Nephron (organoid): ENCODE results near the gene ZNF738.

Experiments
- H3K27ac Mint-ChIP-seq, 3 experiments: 2 replicates each; pipeline ENCODE4 v1.8.0; 2020; ENCODE audit warnings: mixed read lengths in 3 of 3, mild to moderate bottlenecking in 2 of 3, moderate library complexity in 1 of 3
- H3K27me3 Mint-ChIP-seq: 2 replicates; pipeline ENCODE4 v1.8.0; 2021; ENCODE audit warnings: low read depth, mild to moderate bottlenecking, moderate library complexity, mixed read lengths
- H3K36me3 Mint-ChIP-seq: 2 replicates; pipeline ENCODE4 v1.8.0; 2020; ENCODE audit warnings: low read depth, mixed read lengths
- H3K4me1 Mint-ChIP-seq: 2 replicates; pipeline ENCODE4 v1.8.0; 2020; ENCODE audit warnings: mixed read lengths
- H3K4me3 Mint-ChIP-seq, 3 experiments: 2 replicates each; pipeline ENCODE4 v1.8.0; 2020; ENCODE audit warnings: mild to moderate bottlenecking in 3 of 3, mixed read lengths in 3 of 3, moderate library complexity in 2 of 3
- H3K9me3 Mint-ChIP-seq: 2 replicates; pipeline ENCODE4 v1.8.0; 2020; ENCODE audit warnings: mixed read lengths
- CTCF ChIP-seq, 3 experiments: fragments of 200-600 bp; sonication (generic); IDR thresholded peaks; one replicate each; pipeline ENCODE4 v1.5.0; 2021; ENCODE audit warnings: antibody characterized with exemption in 3 of 3; ENCODE audit not compliant: unreplicated experiment in 3 of 3

Gene ZNF738

GRCh38 chr19:21398851-21399250 lies 40.1 kb downstream of the ZNF738 start:
- TF ChIP-seq CTCF (IDR thresholded peaks at IDR 0.05; ENCODE audit: unreplicated experiment in 3 of 3): no peak
- peak overlapping the region; percentile 75 to 98 (median 76) for H3K4me3 Mint-ChIP-seq
- H3K4me1 Mint-ChIP-seq: no peaks in the 10 kb centered on the region
- H3K27me3 Mint-ChIP-seq: no peaks in the 10 kb centered on the region
- H3K36me3 Mint-ChIP-seq: peaks cover 71% of the 10 kb centered on the region
- H3K9me3 Mint-ChIP-seq: peaks cover 44% of the 10 kb centered on the region
- H3K27ac Mint-ChIP-seq: no peak overlapping the region

- Mint-ChIP-seq H3K9me3 (peaks cover 48% of the 10 kb centered on the region), H3K4me1 (no peaks in the 10 kb centered on the region), H3K27ac (no peak overlapping the region), H3K36me3 (peaks cover 91% of the 10 kb centered on the region), H3K27me3 (no peaks in the 10 kb centered on the region), H3K4me3 (no peak overlapping the region)
- TF ChIP-seq CTCF (IDR thresholded peaks at IDR 0.05; ENCODE audit: unreplicated experiment in 3 of 3): no peak
Measured at GRCh38 chr19:21402303-21402985, 43.6 kb downstream of the ZNF738 start.

GRCh38 chr19:21410166-21410565 lies 51.4 kb downstream of the ZNF738 start:
- H3K9me3 Mint-ChIP-seq: peaks cover 53% of the 10 kb centered on the region
- no peaks in the 10 kb centered on the region for H3K4me1 Mint-ChIP-seq
- H3K4me3 Mint-ChIP-seq: no peak overlapping the region
- H3K27ac Mint-ChIP-seq: no peak overlapping the region
- H3K36me3 Mint-ChIP-seq: peaks cover 95% of the 10 kb centered on the region
- no peaks in the 10 kb centered on the region for H3K27me3 Mint-ChIP-seq
- TF ChIP-seq CTCF (IDR thresholded peaks at IDR 0.05; ENCODE audit: unreplicated experiment in 3 of 3): no peak

GRCh38 chr19:21422244-21422643 lies 63.4 kb downstream of the ZNF738 start:
- no peaks in the 10 kb centered on the region for H3K27me3 Mint-ChIP-seq
- H3K9me3 Mint-ChIP-seq: peaks cover 82% of the 10 kb centered on the region
- H3K4me3 Mint-ChIP-seq: no peak overlapping the region
- no peak for TF ChIP-seq CTCF (IDR thresholded peaks at IDR 0.05; ENCODE audit: unreplicated experiment in 3 of 3)
- H3K27ac Mint-ChIP-seq: no peak overlapping the region
- H3K4me1 Mint-ChIP-seq: no peaks in the 10 kb centered on the region
- peaks cover 92% of the 10 kb centered on the region for H3K36me3 Mint-ChIP-seq

- no peaks in the 10 kb centered on the region for H3K27me3 Mint-ChIP-seq
- peaks cover 73% of the 10 kb centered on the region for H3K9me3 Mint-ChIP-seq
- no peaks in the 10 kb centered on the region for H3K4me1 Mint-ChIP-seq
- no peak overlapping the region for H3K4me3 Mint-ChIP-seq
- peaks cover 81% of the 10 kb centered on the region for H3K36me3 Mint-ChIP-seq
- no peak for TF ChIP-seq CTCF (IDR thresholded peaks at IDR 0.05; ENCODE audit: unreplicated experiment in 3 of 3)
- no peak overlapping the region for H3K27ac Mint-ChIP-seq
Measured at GRCh38 chr19:21423057-21424041, 64.5 kb downstream of the ZNF738 start.
